HG03045 (cell line): Measurements from ENCODE around the gene TIMP4.

Experiments
- ATAC-seq: cut with Tn5 transposase; IDR thresholded peaks from one replicate; pipeline ENCODE4 v1.9.1; 2021; ENCODE audit warnings: mild to moderate bottlenecking, moderate library complexity; ENCODE audit not compliant: unreplicated experiment

Gene TIMP4

GRCh38 chr3:12158387-12159226 lies at the start of gene TIMP4:
Gene TIMP4 (minus strand): TSS chr3:12158912. CDS start chr3:12158840, 72 bp downstream.
- no peak for ATAC-seq

- ATAC-seq = no peak
Measured at GRCh38 chr3:12205171-12205570, 46.5 kb upstream of the TIMP4 start.

GRCh38 chr3:12201813-12202212 lies 43.1 kb upstream of the TIMP4 start:
- ATAC-seq = no peak

- ATAC-seq = no peak
Measured at GRCh38 chr3:12198301-12198700, 39.6 kb upstream of the TIMP4 start.

- ATAC-seq = peak; percentile 42
Measured at GRCh38 chr3:12197475-12197874, 38.8 kb upstream of the TIMP4 start.

- no peak for ATAC-seq
Measured at GRCh38 chr3:12196684-12197083, 38.0 kb upstream of the TIMP4 start.

GRCh38 chr3:12195231-12195630 lies 36.5 kb upstream of the TIMP4 start:
- ATAC-seq = no peak

GRCh38 chr3:12194669-12195161 lies 36.0 kb upstream of the TIMP4 start:
- ATAC-seq = peak; percentile 51

- ATAC-seq = no peak
Measured at GRCh38 chr3:12194209-12194608, 35.5 kb upstream of the TIMP4 start.

GRCh38 chr3:12193485-12194165 lies 34.9 kb upstream of the TIMP4 start:
- peak; percentile 51 for ATAC-seq

GRCh38 chr3:12192655-12193484 lies 34.2 kb upstream of the TIMP4 start:
- ATAC-seq = no peak

- no peak for ATAC-seq
Measured at GRCh38 chr3:12192173-12192572, 33.5 kb upstream of the TIMP4 start.

GRCh38 chr3:12191559-12191958 lies 32.8 kb upstream of the TIMP4 start:
- no peak for ATAC-seq

- ATAC-seq = no peak
Measured at GRCh38 chr3:12190832-12191231, 32.1 kb upstream of the TIMP4 start.

- ATAC-seq = no peak
Measured at GRCh38 chr3:12190221-12190807, 31.6 kb upstream of the TIMP4 start.

GRCh38 chr3:12188681-12189287 lies 30.1 kb upstream of the TIMP4 start:
- ATAC-seq = no peak

GRCh38 chr3:12188328-12188648 lies 29.6 kb upstream of the TIMP4 start:
- no peak for ATAC-seq

- peak; percentile 74 for ATAC-seq
Measured at GRCh38 chr3:12187448-12188327, 29.0 kb upstream of the TIMP4 start.

- no peak for ATAC-seq
Measured at GRCh38 chr3:12186515-12187286, 28.0 kb upstream of the TIMP4 start.
